HUES64 (cell line): ENCODE results near the gene TBC1D1.

ENCODE experiments used
- H3K27ac ChIP-seq: 2 replicates; pipeline ENCODE4 v1.7.0; 2013; ENCODE audit warnings: low read depth, low read length, inconsistent platforms
- H3K27me3 ChIP-seq: 2 replicates; pipeline ENCODE4 v1.6.1; 2013; ENCODE audit warnings: mild to moderate bottlenecking, low read length; ENCODE audit not compliant: insufficient read depth
- H3K36me3 ChIP-seq: 2 replicates; pipeline ENCODE4 v1.6.1; 2013; ENCODE audit warnings: mild to moderate bottlenecking, low read length; ENCODE audit not compliant: insufficient read depth
- H3K4me1 ChIP-seq: 2 replicates; pipeline ENCODE4 v1.6.1; 2013; ENCODE audit warnings: mild to moderate bottlenecking, low read length, moderate library complexity; ENCODE audit not compliant: insufficient read depth
- H3K4me3 ChIP-seq: 2 replicates; pipeline ENCODE4 v1.5.1; 2013; ENCODE audit warnings: mild to moderate bottlenecking, low read length, moderate library complexity
- H3K9ac ChIP-seq: 2 replicates; pipeline ENCODE4 v1.6.1; 2013; ENCODE audit warnings: mild to moderate bottlenecking, low read depth, low read length
- H3K9me3 ChIP-seq: 2 replicates; pipeline ENCODE4 v1.6.1; 2013; ENCODE audit warnings: low read depth, low read length; ENCODE audit not compliant: insufficient read depth
- WGBS: fragments of 150-250, 120-280 bp; methylation state at CpG from one replicate; pipeline ENCODE4 v1.1.7; 2013; ENCODE audit warnings: missing lambda C conversion rate; 5-methylcytosine and 5-hydroxymethylcytosine counted together

TBC1D1 gene

GRCh38 chr4:38088321-38088720, 197.4 kb downstream of the TBC1D1 start:
- Histone ChIP-seq H3K36me3 (peaks cover 30% of the 10 kb centered on the region), H3K27ac (no peak overlapping the region; the same call in 1 of the 2 replicates), H3K9ac (no peak overlapping the region), H3K4me3 (no peak overlapping the region), H3K27me3 (no peaks in the 10 kb centered on the region), H3K9me3 (no peaks in the 10 kb centered on the region), H3K4me1 (peaks cover 31% of the 10 kb centered on the region)

DNA sequence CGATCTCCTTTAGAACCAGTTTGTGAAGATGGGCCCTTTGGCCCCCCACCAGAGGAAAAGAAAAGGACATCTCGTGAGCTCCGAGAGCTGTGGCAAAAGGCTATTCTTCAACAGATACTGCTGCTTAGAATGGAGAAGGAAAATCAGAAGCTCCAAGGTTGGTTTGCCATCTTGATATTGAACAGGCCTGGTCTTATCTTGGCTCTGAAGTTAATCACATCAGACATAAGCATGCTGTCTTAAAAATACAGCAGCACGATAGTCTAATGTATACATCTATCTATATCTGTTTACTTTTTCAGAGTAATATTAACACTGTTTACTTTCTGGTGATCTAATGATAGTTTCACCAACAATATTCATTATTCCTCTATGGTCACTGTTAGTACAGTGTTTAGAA, 199.1 kb downstream of the TBC1D1 start:
- Histone ChIP-seq H3K4me1 (peaks cover 39% of the 10 kb centered on the region), H3K4me3 (no peak overlapping the region), H3K36me3 (peaks cover 26% of the 10 kb centered on the region), H3K27me3 (no peaks in the 10 kb centered on the region), H3K27ac (no peak overlapping the region), H3K9me3 (no peaks in the 10 kb centered on the region), H3K9ac (no peak overlapping the region)
- 86% methylated on average over 3 of the region's 4 CpGs for WGBS

- Histone ChIP-seq H3K4me1 (peaks cover 32% of the 10 kb centered on the region), H3K9ac (no peak overlapping the region), H3K27me3 (no peaks in the 10 kb centered on the region), H3K36me3 (peaks cover 26% of the 10 kb centered on the region), H3K9me3 (no peaks in the 10 kb centered on the region), H3K27ac (no peak overlapping the region), H3K4me3 (no peak overlapping the region)
- WGBS: 94% methylated on average over 7 of the region's 7 CpGs
Measured at GRCh38 chr4:38090455-38091246, 199.8 kb downstream of the TBC1D1 start.

DNA sequence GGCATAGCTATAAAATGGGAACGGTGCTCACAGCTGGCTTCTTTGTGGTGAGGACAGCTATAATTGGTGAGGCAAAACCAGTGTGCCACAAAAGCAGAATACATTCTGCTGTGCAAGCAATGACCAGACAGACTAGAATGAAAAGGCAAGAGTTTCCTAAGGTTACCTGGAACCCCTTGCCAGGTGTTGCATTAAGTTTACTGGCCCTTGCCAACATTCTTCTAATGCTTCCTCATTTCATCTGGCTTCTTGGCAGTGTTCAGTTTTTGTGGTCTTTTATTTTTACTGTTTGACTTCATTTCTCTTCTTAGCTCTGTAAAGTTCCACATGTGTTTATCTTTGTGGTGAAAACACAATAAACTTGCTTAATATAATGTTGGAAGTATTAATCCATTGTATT, 200.8 kb downstream of the TBC1D1 start:
- H3K9ac ChIP-seq: no peak overlapping the region

DNA sequence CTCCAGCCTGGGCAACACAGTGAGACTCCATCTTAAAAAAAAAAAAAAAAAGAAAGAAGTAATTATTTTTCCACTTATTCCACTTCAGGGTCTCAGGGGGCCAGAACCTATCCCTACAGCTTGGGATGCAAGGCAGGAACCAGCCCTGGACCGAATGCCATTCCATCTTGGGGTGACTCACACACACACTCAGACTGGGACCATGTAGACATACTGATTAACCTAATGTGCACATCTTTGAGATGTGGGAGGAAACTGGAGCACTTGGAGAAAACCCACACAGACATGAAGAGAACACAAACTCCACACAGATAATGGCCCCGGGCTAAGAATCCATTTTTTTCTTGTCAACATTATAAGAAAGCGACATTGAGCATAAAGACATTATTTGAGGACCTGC, 201.8 kb downstream of the TBC1D1 start:
- no peak overlapping the region for H3K27ac ChIP-seq
- peaks cover 16% of the 10 kb centered on the region for H3K4me1 ChIP-seq
- no peak overlapping the region for H3K4me3 ChIP-seq
- H3K27me3 ChIP-seq: no peaks in the 10 kb centered on the region
- no peaks in the 10 kb centered on the region for H3K9me3 ChIP-seq
- 94% methylated on average over 3 of the region's 3 CpGs for WGBS
- H3K36me3 ChIP-seq: peaks cover 37% of the 10 kb centered on the region
- no peak overlapping the region for H3K9ac ChIP-seq

More for the DNA sequence above, 200.8 kb downstream of the TBC1D1 start:
- no peaks in the 10 kb centered on the region for H3K27me3 ChIP-seq
- H3K27ac ChIP-seq: no peak overlapping the region
- no peak overlapping the region for H3K4me3 ChIP-seq
- H3K4me1 ChIP-seq: peaks cover 22% of the 10 kb centered on the region
- WGBS: 95% methylated on average over 1 of the region's 1 CpG
- no peaks in the 10 kb centered on the region for H3K9me3 ChIP-seq
- peaks cover 34% of the 10 kb centered on the region for H3K36me3 ChIP-seq

GRCh38 chr4:38094419-38094818, 203.5 kb downstream of the TBC1D1 start:
- WGBS: 65% methylated on average over 7 of the region's 7 CpGs
- no peaks in the 10 kb centered on the region for H3K27me3 ChIP-seq

GRCh38 chr4:38095691-38096090, 204.8 kb downstream of the TBC1D1 start:
- H3K36me3 ChIP-seq: peaks cover 43% of the 10 kb centered on the region
- H3K27me3 ChIP-seq: no peaks in the 10 kb centered on the region
- H3K4me1 ChIP-seq: peaks cover 8% of the 10 kb centered on the region
- no peak overlapping the region for H3K4me3 ChIP-seq
- no peak overlapping the region for H3K27ac ChIP-seq
- no peak overlapping the region for H3K9ac ChIP-seq
- WGBS: 94% methylated on average over 8 of the region's 8 CpGs
- H3K9me3 ChIP-seq: no peaks in the 10 kb centered on the region

More at GRCh38 chr4:38094419-38094818, 203.5 kb downstream of the TBC1D1 start:
- peaks cover 43% of the 10 kb centered on the region for H3K36me3 ChIP-seq
- H3K9me3 ChIP-seq: no peaks in the 10 kb centered on the region
- H3K4me1 ChIP-seq: peaks cover 8% of the 10 kb centered on the region
- no peak overlapping the region for H3K9ac ChIP-seq
- no peak overlapping the region for H3K4me3 ChIP-seq
- H3K27ac ChIP-seq: no peak overlapping the region

DNA sequence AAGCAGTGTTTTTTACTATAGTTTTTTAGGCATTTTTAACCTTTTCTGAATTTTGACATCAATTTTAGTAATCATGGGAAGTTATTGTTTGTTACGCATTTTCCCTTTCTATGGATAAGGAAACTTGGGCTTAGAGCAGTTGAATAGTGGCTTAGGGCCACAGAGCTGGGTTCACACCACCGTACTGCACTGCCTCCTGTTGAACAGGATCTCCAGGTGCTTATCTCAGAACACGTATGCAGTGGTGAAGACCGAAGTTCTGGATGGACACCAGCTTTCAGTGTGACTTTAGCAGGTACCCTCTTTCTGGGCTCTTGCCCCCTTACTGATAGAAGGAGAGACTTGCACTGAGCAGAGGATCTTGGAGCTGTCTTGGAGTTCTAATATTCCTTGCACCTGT, 206.9 kb downstream of the TBC1D1 start:
- peaks cover 43% of the 10 kb centered on the region for H3K36me3 ChIP-seq
- H3K9ac ChIP-seq: no peak overlapping the region
- no peak overlapping the region for H3K4me3 ChIP-seq
- H3K27ac ChIP-seq: no peak overlapping the region
- 95% methylated on average over 4 of the region's 4 CpGs for WGBS
- no peaks in the 10 kb centered on the region for H3K27me3 ChIP-seq
- H3K9me3 ChIP-seq: no peaks in the 10 kb centered on the region
- H3K4me1 ChIP-seq: peaks cover 8% of the 10 kb centered on the region

DNA sequence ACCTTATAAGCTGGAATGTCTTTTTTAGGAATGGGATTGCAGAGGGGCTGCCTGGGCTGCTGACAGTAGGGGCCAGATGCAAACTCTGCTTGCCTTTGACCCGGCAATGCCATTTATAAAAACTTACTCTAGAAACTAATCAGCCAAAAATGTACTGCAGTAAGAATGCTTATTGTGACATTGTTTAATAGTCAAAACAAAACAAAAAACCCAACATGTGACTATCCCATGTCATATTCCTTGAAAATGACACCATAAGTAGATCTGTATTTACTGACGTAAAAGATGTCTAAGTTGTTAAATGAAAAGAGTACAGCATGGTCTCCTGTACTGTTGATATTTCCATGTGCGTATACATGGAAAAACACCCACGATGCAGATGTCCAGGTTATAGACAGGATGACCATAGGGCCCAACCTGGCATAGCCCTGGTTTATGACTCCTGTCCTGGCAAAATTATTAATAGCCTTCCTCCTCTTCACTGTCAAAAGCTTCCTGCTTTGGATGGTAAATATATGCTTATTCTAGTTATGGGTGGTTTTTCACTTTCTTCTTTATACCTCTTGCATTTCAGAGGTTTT, 208.2 kb downstream of the TBC1D1 start:
- 92% methylated on average over 3 of the region's 4 CpGs for WGBS
- Histone ChIP-seq H3K27me3 (no peaks in the 10 kb centered on the region), H3K4me1 (peaks cover 5% of the 10 kb centered on the region), H3K4me3 (no peak overlapping the region), H3K36me3 (peaks cover 52% of the 10 kb centered on the region), H3K9me3 (no peaks in the 10 kb centered on the region), H3K27ac (no peak overlapping the region), H3K9ac (no peak overlapping the region)

GRCh38 chr4:38099908-38100407, 209.1 kb downstream of the TBC1D1 start:
- Histone ChIP-seq H3K4me3 (no peak overlapping the region), H3K27ac (no peak overlapping the region), H3K9me3 (no peaks in the 10 kb centered on the region), H3K27me3 (no peaks in the 10 kb centered on the region), H3K9ac (no peak overlapping the region), H3K4me1 (no peaks in the 10 kb centered on the region), H3K36me3 (peaks cover 52% of the 10 kb centered on the region)
- 97% methylated on average over 3 of the region's 3 CpGs for WGBS

DNA sequence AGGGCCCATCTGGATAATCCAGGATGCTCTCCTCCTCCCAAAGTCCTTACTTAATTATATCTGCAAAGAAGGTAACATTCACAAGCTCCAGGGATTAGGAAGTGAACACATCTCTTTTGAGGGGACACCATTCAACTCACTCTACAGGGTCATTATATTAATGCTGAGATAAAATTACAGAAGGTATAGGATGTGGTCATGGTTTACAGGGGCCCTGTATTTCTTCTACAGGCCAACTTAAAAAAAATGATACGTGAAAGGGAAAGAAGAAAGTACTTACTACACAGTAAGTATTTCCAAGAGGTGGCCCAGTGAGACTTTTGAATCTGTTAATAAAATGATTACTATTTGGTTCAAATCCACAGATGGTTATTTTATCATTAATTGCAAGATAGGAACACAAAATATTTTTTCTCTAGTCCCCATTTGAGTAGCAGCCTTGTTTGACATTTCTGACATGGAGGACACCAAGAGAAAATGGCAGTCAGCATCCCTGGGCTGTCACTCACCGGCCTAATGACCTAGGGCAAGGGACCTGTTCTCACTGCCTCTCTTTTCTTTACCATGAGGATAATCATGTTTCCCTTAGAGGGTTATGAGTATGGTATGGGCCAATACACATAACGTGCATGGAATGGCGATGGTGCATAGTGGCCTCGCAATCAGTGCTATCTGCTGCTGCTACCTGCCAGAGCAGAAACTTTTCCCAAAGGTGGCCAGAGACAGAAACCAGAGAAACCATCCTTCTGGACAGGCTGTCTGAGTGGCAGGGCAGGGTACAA, 209.8 kb downstream of the TBC1D1 start:
- no peaks in the 10 kb centered on the region for H3K27me3 ChIP-seq
- peaks cover 58% of the 10 kb centered on the region for H3K36me3 ChIP-seq
- H3K9ac ChIP-seq: no peak overlapping the region
- 96% methylated on average over 5 of the region's 5 CpGs for WGBS
- no peak overlapping the region for H3K4me3 ChIP-seq
- no peaks in the 10 kb centered on the region for H3K9me3 ChIP-seq
- no peak overlapping the region for H3K27ac ChIP-seq
- no peaks in the 10 kb centered on the region for H3K4me1 ChIP-seq
